ENCODE data around the gene YWHAE.

Gene YWHAE

GRCh38 chr17:1438593-1439083, 38.6 kb upstream of the YWHAE start:
- no peak for TF ChIP-seq CTCF (IDR thresholded peaks at IDR 0.05; ENCODE audit: low read length, missing control alignments)
- no peak overlapping the region for H3K4me3 ChIP-seq (replicated peaks; ENCODE audit: low read depth, low read length)

GRCh38 chr17:1435326-1435725, 35.3 kb upstream of the YWHAE start:
- DNase-seq (ENCODE audit: low read depth), result no peak

More at GRCh38 chr17:1438593-1439083, 38.6 kb upstream of the YWHAE start:
- DNase-seq (ENCODE audit: low read depth), result peak; percentile 73

GRCh38 chr17:1434150-1434549, 34.1 kb upstream of the YWHAE start:
- no peak for DNase-seq (ENCODE audit: low read depth)
- H3K4me3 ChIP-seq (replicated peaks; ENCODE audit: low read depth, low read length), result no peak overlapping the region
- TF ChIP-seq CTCF (IDR thresholded peaks at IDR 0.05; ENCODE audit: low read length, missing control alignments), result no peak

More at GRCh38 chr17:1435326-1435725, 35.3 kb upstream of the YWHAE start:
- H3K4me3 ChIP-seq (replicated peaks; ENCODE audit: low read depth, low read length), result no peak overlapping the region
- no peak for TF ChIP-seq CTCF (IDR thresholded peaks at IDR 0.05; ENCODE audit: low read length, missing control alignments)

- DNase-seq (ENCODE audit: low read depth), result no peak
- no peak for TF ChIP-seq CTCF (IDR thresholded peaks at IDR 0.05; ENCODE audit: low read length, missing control alignments)
- H3K4me3 ChIP-seq (replicated peaks; ENCODE audit: low read depth, low read length), result no peak overlapping the region
Measured at GRCh38 chr17:1431631-1432104, 31.6 kb upstream of the YWHAE start.

GRCh38 chr17:1423456-1424135, 23.6 kb upstream of the YWHAE start:
- no peak for TF ChIP-seq CTCF (IDR thresholded peaks at IDR 0.05; ENCODE audit: low read length, missing control alignments)
- DNase-seq (ENCODE audit: low read depth), result no peak
- H3K4me3 ChIP-seq (replicated peaks; ENCODE audit: low read depth, low read length), result peak overlapping the region; percentile 33

- DNase-seq (ENCODE audit: low read depth), result peak; percentile 96
- TF ChIP-seq CTCF (IDR thresholded peaks at IDR 0.05; ENCODE audit: low read length, missing control alignments), result no peak
- H3K4me3 ChIP-seq (replicated peaks; ENCODE audit: low read depth, low read length), result peak overlapping the region; percentile 33
Measured at GRCh38 chr17:1422885-1423284, 22.9 kb upstream of the YWHAE start.

- no peak for TF ChIP-seq CTCF (IDR thresholded peaks at IDR 0.05; ENCODE audit: low read length, missing control alignments)
- no peak for DNase-seq (ENCODE audit: low read depth)
- no peak overlapping the region for H3K4me3 ChIP-seq (replicated peaks; ENCODE audit: low read depth, low read length)
Measured at GRCh38 chr17:1421470-1421869, 21.4 kb upstream of the YWHAE start.
